AG09309 (cell line): Measurements from ENCODE around the gene ERICH4.

ENCODE experiments used
- DNase-seq: peaks from one replicate; pipeline ENCODE4 v3.0.0-alpha.2; 2010; ENCODE audit warnings: low read depth
- H3K4me3 ChIP-seq: 2 replicates; pipeline ENCODE4 v1.5.1; 2011; ENCODE audit warnings: mild to moderate bottlenecking, low read depth, low read length, moderate library complexity; ENCODE audit not compliant: control insufficient read depth
- CTCF ChIP-seq: IDR thresholded peaks from 2 replicates; pipeline ENCODE4 v1.5.1; 2011; ENCODE audit warnings: mild to moderate bottlenecking, low read depth, low read length, inconsistent platforms; ENCODE audit not compliant: insufficient read depth, control insufficient read depth; ENCODE audit errors: missing control alignments

The ERICH4 gene

GRCh38 chr19:41445575-41445974, 2.6 kb downstream of the ERICH4 start:
- H3K4me3 ChIP-seq, result no peak overlapping the region
- TF ChIP-seq CTCF, result no peak
- DNase-seq, result no peak

GRCh38 chr19:41447732-41448332, 4.9 kb downstream of the ERICH4 start:
- no peak for DNase-seq
- no peak for TF ChIP-seq CTCF
- no peak overlapping the region for H3K4me3 ChIP-seq

- peak overlapping the region; percentile 22 for H3K4me3 ChIP-seq
- DNase-seq, result no peak
- peak; percentile 99 for TF ChIP-seq CTCF
Observed at GRCh38 chr19:41449079-41449864, 6.3 kb downstream of the ERICH4 start.

- H3K4me3 ChIP-seq, result no peak overlapping the region
- no peak for DNase-seq
- TF ChIP-seq CTCF, result no peak
Observed at GRCh38 chr19:41449865-41450178, 6.9 kb downstream of the ERICH4 start.

GRCh38 chr19:41452584-41453275, 9.8 kb downstream of the ERICH4 start:
- no peak for DNase-seq
- H3K4me3 ChIP-seq, result no peak overlapping the region
- TF ChIP-seq CTCF, result no peak

- DNase-seq, result no peak
- H3K4me3 ChIP-seq, result no peak overlapping the region
Observed at GRCh38 chr19:41455936-41456335, 13.0 kb downstream of the ERICH4 start.

More at GRCh38 chr19:41455936-41456335, 13.0 kb downstream of the ERICH4 start:
- no peak for TF ChIP-seq CTCF
